Cerebellar cortex (tissue), 1 donor: ENCODE measurements around the gene FAAP20.
"Not testable (repeated sequence)": the region's sequence is repeated elsewhere in the genome, so short reads cannot be mapped to it uniquely, and the experiment has no call there.

Experiments
- DNase-seq: peaks from one replicate; pipeline ENCODE4 v3.0.0-alpha.2; 2015; ENCODE audit warnings: low spot score

FAAP20 gene

GRCh38 chr1:2156866-2157265 lies 37.7 kb downstream of the FAAP20 start:
- no peak for DNase-seq

GRCh38 chr1:2155788-2156187 lies 38.8 kb downstream of the FAAP20 start:
- DNase-seq: no peak

GRCh38 chr1:2155147-2155598 lies 39.4 kb downstream of the FAAP20 start:
- DNase-seq: no peak

GRCh38 chr1:2154022-2154421 lies 40.5 kb downstream of the FAAP20 start:
- no peak for DNase-seq

GRCh38 chr1:2152954-2153353 lies 41.6 kb downstream of the FAAP20 start:
- DNase-seq: no peak

- no peak for DNase-seq
Observed at GRCh38 chr1:2151911-2152310, 42.7 kb downstream of the FAAP20 start.

GRCh38 chr1:2151252-2151651 lies 43.3 kb downstream of the FAAP20 start:
- no peak for DNase-seq

- no peak for DNase-seq
Observed at GRCh38 chr1:2150801-2151200, 43.8 kb downstream of the FAAP20 start.

- no peak for DNase-seq
Observed at GRCh38 chr1:2148691-2149090, 45.9 kb downstream of the FAAP20 start.

GRCh38 chr1:2147869-2148268 lies 46.7 kb downstream of the FAAP20 start:
- not testable (repeated sequence) for DNase-seq

- no peak for DNase-seq
Observed at GRCh38 chr1:2146836-2147517, 47.6 kb downstream of the FAAP20 start.

GRCh38 chr1:2145946-2146835 lies 48.4 kb downstream of the FAAP20 start:
- no peak for DNase-seq

- DNase-seq: no peak
Observed at GRCh38 chr1:2144501-2145090, 50.0 kb downstream of the FAAP20 start.

- DNase-seq: no peak
Observed at GRCh38 chr1:2143814-2144500, 50.6 kb downstream of the FAAP20 start.

GRCh38 chr1:2141025-2141424 lies 53.5 kb downstream of the FAAP20 start:
- no peak for DNase-seq
